B cell (primary cell): ENCODE measurements around the gene ATXN1. TPM values are rescaled to one million over a fixed set of nuclear protein-coding genes. Genes with fewer than 3 reads are reported as not detected.

Experiments used
- ATAC-seq: fragments of 200-7000 bp; cut with Tn5 transposase; one replicate; pipeline ENCODE4 v1.10.0; 2021; ENCODE audit warnings: low read depth, mild to moderate bottlenecking, moderate number of reproducible peaks, moderate library complexity
- CTCF ChIA-PET: fragments of 350-600 bp; sonication (Branson Sonifier 250); formaldehyde crosslinking; loops from one replicate; lab custom pipeline; 2021; ENCODE audit warnings: antibody characterized with exemption, inconsistent platforms; lab: Charles Lee
- POLR2A ChIA-PET: fragments of 350-600 bp; sonication (Branson Sonifier 250); formaldehyde crosslinking; loops from one replicate; lab custom pipeline; 2021; ENCODE audit warnings: antibody characterized with exemption; lab: Charles Lee
- DNase-seq: peaks from one replicate; pipeline ENCODE4 v3.0.0; 2013
- H2AFZ ChIP-seq: 2 replicates; pipeline ENCODE4 v1.6.1; 2012; ENCODE audit warnings: mild to moderate bottlenecking, low read depth, low read length; ENCODE audit not compliant: insufficient read depth, poor library complexity, severe bottlenecking
- H3K27ac ChIP-seq, 2 donors: 1 replicate in 1 of 2; 2 replicates in 1 of 2; pipeline ENCODE4 v1.5.1; 2012 to 2013; ENCODE audit warnings: low read length in 2 of 2, mild to moderate bottlenecking in 2 of 2, moderate library complexity in 1 of 2
- H3K27me3 ChIP-seq, 4 experiments: fragments of 200-600 bp in 1 of 4; sonication (generic) in 1 of 4; replicated peaks in 1 of 4; 1 replicate in 2 of 4; 2 replicates in 2 of 4; pipeline versions ENCODE4 v1.6.1 to v1.7.0; 2013 to 2016; ENCODE audit warnings: low read length in 3 of 4, mild to moderate bottlenecking in 2 of 4, mixed read lengths in 1 of 4, moderate library complexity in 1 of 4; ENCODE audit not compliant: insufficient read depth in 4 of 4, control insufficient read depth in 3 of 4; ENCODE audit errors: control extremely low read depth in 1 of 4
- H3K36me3 ChIP-seq, 2 experiments: replicated peaks in 1 of 2; 1 replicate in 1 of 2; 2 replicates in 1 of 2; pipeline versions ENCODE4 v1.6.1 to v1.7.1; 2013; ENCODE audit warnings: low read length in 1 of 2; ENCODE audit not compliant: insufficient read depth in 2 of 2, control insufficient read depth in 1 of 2; ENCODE audit errors: control extremely low read depth in 1 of 2, extremely low read depth in 1 of 2
- H3K4me1 ChIP-seq, 2 donors: fragments of 200-600 bp in 1 of 2; sonication (generic) in 1 of 2; 1 replicate in 1 of 2; 2 replicates in 1 of 2; pipeline versions ENCODE4 v1.5.1 to v1.6.1; 2013 to 2017; ENCODE audit warnings: low read length in 2 of 2; ENCODE audit not compliant: control insufficient read depth in 2 of 2, insufficient read depth in 2 of 2
- H3K4me2 ChIP-seq: replicated peaks from 2 replicates; pipeline ENCODE3; 2012; ENCODE audit warnings: mild to moderate bottlenecking, low read depth, low read length; ENCODE audit not compliant: poor library complexity, severe bottlenecking
- H3K4me3 ChIP-seq, 5 experiments: fragments of 200-600 bp in 1 of 5; sonication (generic) in 1 of 5; 1 replicate in 3 of 5; 2 replicates in 2 of 5; pipeline versions ENCODE4 v1.5.1 to v1.7.0; 2011 to 2016; ENCODE audit warnings: low read length in 4 of 5, mild to moderate bottlenecking in 4 of 5, low read depth in 2 of 5, control low read depth in 1 of 5, moderate library complexity in 1 of 5; ENCODE audit not compliant: insufficient read depth in 1 of 5; ENCODE audit errors: control extremely low read depth in 1 of 5, extremely low read depth in 1 of 5
- H3K79me2 ChIP-seq: fragments of 200-600 bp; sonication (generic); one replicate; pipeline ENCODE4 v1.6.0; 2016; ENCODE audit warnings: low read length; ENCODE audit not compliant: control insufficient read depth, insufficient read depth
- H3K9ac ChIP-seq: fragments of 200-600 bp; sonication (generic); 2 replicates; pipeline ENCODE4 v1.6.1; 2017; ENCODE audit warnings: mild to moderate bottlenecking, low read length, moderate library complexity
- H3K9me3 ChIP-seq, 3 donors: one replicate each; pipeline versions ENCODE4 v1.6.1 to v1.7.1; 2013; ENCODE audit warnings: low read length in 2 of 3; ENCODE audit not compliant: control insufficient read depth in 2 of 3, insufficient read depth in 1 of 3; ENCODE audit errors: control extremely low read depth in 1 of 3
- H4K20me1 ChIP-seq: 2 replicates; pipeline ENCODE4 v1.6.0; 2012; ENCODE audit warnings: mild to moderate bottlenecking, low read length; ENCODE audit not compliant: insufficient read depth, control insufficient read depth, poor library complexity, severe bottlenecking
- H3K27ac Mint-ChIP-seq: one replicate; pipeline ENCODE4 v1.8.0; 2021; ENCODE audit warnings: mixed read lengths
- H3K27me3 Mint-ChIP-seq: one replicate; pipeline ENCODE4 v1.8.0; 2021; ENCODE audit warnings: mixed read lengths
- H3K4me1 Mint-ChIP-seq: one replicate; pipeline ENCODE4 v1.8.0; 2021; ENCODE audit warnings: mixed read lengths
- H3K4me3 Mint-ChIP-seq: one replicate; pipeline ENCODE4 v1.8.0; 2021; ENCODE audit warnings: mixed read lengths
- H3K9me3 Mint-ChIP-seq: one replicate; pipeline ENCODE4 v1.8.0; 2022; ENCODE audit warnings: mixed read lengths; ENCODE audit not compliant: insufficient read depth
- CTCF ChIP-seq: fragments of 200-600 bp; IDR thresholded peaks from one replicate; pipeline ENCODE4 v1.8.0; 2022; ENCODE audit warnings: antibody characterized with exemption, mild to moderate bottlenecking
- EZH2 ChIP-seq: IDR thresholded peaks from 2 replicates; pipeline ENCODE4 v1.6.1; 2012; ENCODE audit warnings: borderline replicate concordance, low read depth, mild to moderate bottlenecking, moderate library complexity, low read length; ENCODE audit not compliant: insufficient read depth, poor library complexity, severe bottlenecking
- WGBS: methylation state at CpG from one replicate; pipeline ENCODE4 v1.1.5; 2013; ENCODE audit warnings: missing lambda C conversion rate; ENCODE audit not compliant: insufficient coverage; 5-methylcytosine and 5-hydroxymethylcytosine counted together
- intact Hi-C: fragments of 100-400 bp; cut with micrococcal nuclease; formaldehyde crosslinking; loops from one replicate; pipeline ENCODE4 v1.10.0; 2022
- polyA plus RNA-seq: library from polyadenylated mRNA; depleted of rRNA; stranded (reverse); fragments of >200 nt; gene quantifications from 2 replicates; pipeline ENCODE4 v1.2.3, GENCODE V29; 2012
- total RNA-seq, 2 donors: library from RNA; stranded (reverse); fragments of 120-200 nt in 1 of 2; gene quantifications; 1 replicate in 1 of 2; 2 replicates in 1 of 2; pipeline versions ENCODE4 v1.2.3 to v1.2.4, GENCODE V29; 2013 to 2022

Gene ATXN1
- total and polyA plus RNA-seq, 2 donors (not counting 1 experiment from before 2014, with no cell fraction given), result 5.7 to 63.8 TPM

- H3K9me3 Mint-ChIP-seq, result no peaks in the 10 kb centered on the region
- Histone ChIP-seq H3K4me2 (peak overlapping the region; percentile 85), H3K27me3 (peaks cover 0 to 23% (median 5%) of the 10 kb centered on the region in 4 experiments), H4K20me1 (no peaks in the 10 kb centered on the region), H3K4me3 (peak overlapping the region; percentile 56 to 95 (median 80)), H2AFZ (peak overlapping the region; percentile 83), H3K79me2 (no peaks in the 10 kb centered on the region), H3K36me3 (no peaks in the 10 kb centered on the region), H3K4me1 (peaks cover 13 to 29% of the 10 kb centered on the region in 2 donors), H3K9ac (peak overlapping the region; percentile 87), H3K27ac (peak overlapping the region; percentile 60 to 73), H3K9me3 (no peaks in the 10 kb centered on the region)
- peak overlapping the region; percentile 92 for H3K4me3 Mint-ChIP-seq
- TF ChIP-seq EZH2 (no peak), CTCF (no peak)
- WGBS, result under 1% methylated on average over 80 of the region's 87 CpGs
- peak; percentile 79 for DNase-seq
- ChIA-PET POLR2A (interaction anchor here (0.6 to 1.0 kb wide), 3 partner anchors 27 to 339 kb away, joined by 3 read pairs; no protein-coding TSS in a partner anchor), CTCF (interaction anchor here (1.0 to 2.7 kb wide), 11 partner anchors 11 to 470 kb away, joined by 3 to 10 read pairs (median 4); no protein-coding TSS in a partner anchor)
- intact Hi-C loops, result loop anchor here (2.0 to 10.0 kb wide), 5 partner anchors 48 to 625 kb away; no protein-coding TSS in a partner anchor
- H3K27ac Mint-ChIP-seq, result peak overlapping the region; percentile 94
- peaks cover 41% of the 10 kb centered on the region for H3K4me1 Mint-ChIP-seq
- H3K27me3 Mint-ChIP-seq, result no peaks in the 10 kb centered on the region
- peak; percentile 46 for ATAC-seq
These were observed 1.4 kb downstream of the ATXN1 start for GRCh38 chr6:16759646-16760515.
